HepG2 (cell line): ENCODE data around the gene RNF6. TPM values are rescaled to one million over a fixed set of nuclear protein-coding genes. Genes with fewer than 3 reads are reported as not detected.

ENCODE experiments used
- ATAC-seq: fragments of 200-7000 bp; cut with Tn5 transposase; 3 replicates; pipeline ENCODE4 v1.9.1; 2020; ENCODE audit warnings: mild to moderate bottlenecking, moderate library complexity
- BruUV-seq: library from RNA; stranded (reverse); fragments of 400-500 nt; replicated peaks from 2 replicates; lab custom pipeline; 2021; lab: Mats Ljungman, UMichigan
- CTCF ChIA-PET: fragments of 300-600 bp; formaldehyde crosslinking; extraction: SDS; loops from one replicate; lab custom pipeline; 2021; ENCODE audit warnings: low total read pairs, inconsistent platforms, low intra/inter-chr PET ratio; lab: Yijun Ruan, JAX
- POLR2A ChIA-PET: fragments of 350-600 bp; sonication (Branson Sonifier 250); formaldehyde crosslinking; loops from one replicate; lab custom pipeline; 2020; ENCODE audit warnings: antibody characterized with exemption, inconsistent platforms; lab: Yijun Ruan, JAX
- DNase-seq: peaks from one replicate; pipeline ENCODE4 v3.0.0-alpha.2; 2015; ENCODE audit warnings: low spot score
- FAIRE-seq: peaks from 3 replicates; lab custom pipeline; 2011; peaks lifted over from hg19 to GRCh38; lab: Jason Lieb, UNC
- H2AFZ ChIP-seq: one replicate; pipeline ENCODE4 v1.6.1; 2011; ENCODE audit warnings: low read length, inconsistent platforms
- H3K27ac ChIP-seq: fragments of 300-600 bp; 3 replicates; pipeline ENCODE4 v1.8.0; 2011; ENCODE audit warnings: mixed run types, mild to moderate bottlenecking, mixed read lengths, low read length, inconsistent platforms; ENCODE audit not compliant: insufficient read depth; ENCODE audit errors: extremely low read length
- H3K27me3 ChIP-seq, 2 experiments: fragments of 200-600 bp in 1 of 2; 2 replicates in 1 of 2; 3 replicates in 1 of 2; pipeline versions ENCODE4 v1.6.0 to v1.8.0; 2011; ENCODE audit warnings: low read length in 2 of 2, mild to moderate bottlenecking in 2 of 2, moderate library complexity in 2 of 2, inconsistent platforms in 1 of 2; ENCODE audit not compliant: insufficient read depth in 2 of 2, control insufficient read depth in 1 of 2
- H3K36me3 ChIP-seq, 2 experiments: fragments of 200-600 bp in 1 of 2; replicated peaks in 1 of 2; 2 replicates in 1 of 2; 3 replicates in 1 of 2; pipeline versions ENCODE4 v1.5.1 to v1.8.0; 2011; ENCODE audit warnings: low read length in 2 of 2, inconsistent platforms in 1 of 2; ENCODE audit not compliant: insufficient read depth in 2 of 2, control insufficient read depth in 1 of 2
- H3K4me1 ChIP-seq: 2 replicates; pipeline ENCODE4 v1.5.1; 2012; ENCODE audit warnings: low read length, inconsistent platforms; ENCODE audit not compliant: insufficient read depth
- H3K4me2 ChIP-seq: 2 replicates; pipeline ENCODE4 v1.6.0; 2011; ENCODE audit warnings: low read depth, low read length, inconsistent platforms
- H3K4me3 ChIP-seq, 3 experiments: fragments of 200-600 bp in 1 of 3; sonication (generic), shearing (Covaris generic) in 1 of 3; replicated peaks in 1 of 3; 2 replicates each; pipeline ENCODE4 v1.5.1; 2011 to 2016; ENCODE audit warnings: low read length in 3 of 3, inconsistent platforms in 2 of 3, low read depth in 2 of 3, mild to moderate bottlenecking in 2 of 3, control low read depth in 1 of 3, mixed read lengths in 1 of 3; ENCODE audit not compliant: insufficient read depth in 1 of 3
- H3K79me2 ChIP-seq: one replicate; pipeline ENCODE4 v1.6.1; 2011; ENCODE audit warnings: low read length, inconsistent platforms; ENCODE audit not compliant: insufficient read depth
- H3K9ac ChIP-seq: 2 replicates; pipeline ENCODE4 v1.6.0; 2011; ENCODE audit warnings: mild to moderate bottlenecking, low read depth, low read length, inconsistent platforms; ENCODE audit not compliant: insufficient read depth
- H3K9me3 ChIP-seq: 2 replicates; pipeline ENCODE4 v1.5.1; 2012; ENCODE audit warnings: mild to moderate bottlenecking, low read length
- H4K20me1 ChIP-seq: 2 replicates; pipeline ENCODE4 v1.6.0; 2011; ENCODE audit warnings: inconsistent platforms, mild to moderate bottlenecking, low read length, moderate library complexity; ENCODE audit not compliant: insufficient read depth
- ARID5B ChIP-seq: IDR thresholded peaks from 2 replicates; pipeline ENCODE4 v1.4.0; 2020; ENCODE audit warnings: mild to moderate bottlenecking, missing genetic modification reagents
- PTBP1 ChIP-seq: fragments of 200-400 bp; formaldehyde crosslinking; IDR thresholded peaks from 2 replicates; pipeline ENCODE4 v1.6.1; 2018; ENCODE audit warnings: low read length, low read depth; ENCODE audit not compliant: poor library complexity, severe bottlenecking
- RXRB ChIP-seq: IDR thresholded peaks from 2 replicates; pipeline ENCODE4 v1.6.1; 2016; ENCODE audit warnings: borderline replicate concordance, missing genetic modification reagents, missing compliant biosample characterization
- SIX1 ChIP-seq: sonication (generic); formaldehyde crosslinking; IDR thresholded peaks from 2 replicates; pipeline ENCODE4 v1.4.0; 2020; ENCODE audit warnings: missing genetic modification reagents, borderline replicate concordance
- SP5 ChIP-seq: IDR thresholded peaks from 2 replicates; pipeline ENCODE4 v1.6.1; 2016; ENCODE audit warnings: low read depth, borderline replicate concordance
- ZNF563 ChIP-seq: sonication (generic); formaldehyde crosslinking; IDR thresholded peaks from 2 replicates; pipeline ENCODE4 v1.8.0; 2022; ENCODE audit warnings: mild to moderate bottlenecking, moderate library complexity, missing genetic modification reagents
- WGBS: methylation state at CpG from one replicate; pipeline ENCODE4 v1.1.6; 2017; ENCODE audit warnings: low lambda C conversion rate; 5-methylcytosine and 5-hydroxymethylcytosine counted together
- in situ Hi-C: cut with HindIII; loops from 2 replicates; pipeline ENCODE4 v1.10.0; 2017; ENCODE audit warnings: low pct_unique_long_range_greater_than_20kb; ENCODE audit not compliant: extremely low pct_ligation_motif_present
- intact Hi-C: fragments of 100-400 bp; cut with micrococcal nuclease; formaldehyde crosslinking; loops from one replicate; pipeline ENCODE4 v1.10.0; 2022; ENCODE audit not compliant: unreplicated experiment
- polyA plus RNA-seq, 8 experiments: library from polyadenylated mRNA; depleted of rRNA in 3 of 8; stranded (reverse) in 7 of 8; unstranded in 1 of 8; fragments of >200 nt; fragmentation: Illumina TruSeq in 4 of 8; extraction: Trizol in 4 of 8; gene quantifications; 2 replicates each; pipeline versions ENCODE4 v1.2.1 to v1.2.3, GENCODE V29; 2011 to 2016; ENCODE audit warnings: low read depth in 4 of 8, missing spikeins in 1 of 8, mixed read lengths in 1 of 8; ENCODE audit not compliant: insufficient read depth in 1 of 8
- total RNA-seq, 5 experiments: library from RNA; depleted of rRNA; stranded (reverse); fragments of >200 nt; fragmentation: Illumina TruSeq; extraction: Trizol; gene quantifications; 2 replicates each; pipeline ENCODE4 v1.2.3, GENCODE V29; 2016; ENCODE audit warnings: low read depth in 1 of 5
- TF ChIP-seq, protein P1 (sequence below): sonication (generic); formaldehyde crosslinking; IDR thresholded peaks from 2 replicates; pipeline ENCODE4 v1.8.0; 2022; ENCODE audit warnings: mild to moderate bottlenecking, missing genetic modification reagents, borderline replicate concordance
- TF ChIP-seq, protein P2 (sequence below): IDR thresholded peaks from 2 replicates; pipeline ENCODE4 v1.6.1; 2016; ENCODE audit warnings: control low read depth
- TF ChIP-seq, protein P3 (sequence below): sonication (generic); formaldehyde crosslinking; IDR thresholded peaks from 2 replicates; pipeline ENCODE4 v1.5.1; 2020; ENCODE audit warnings: mild to moderate bottlenecking, missing genetic modification reagents, borderline replicate concordance

Gene RNF6
- total and polyA plus RNA-seq, 2 of the 13 experiments (the other 11 are each of a cell fraction or from before 2014, with no cell fraction given), result 14.6 to 36.8 TPM

- BruUV-seq, result no TSS peak
- FAIRE-seq (no peak), DNase-seq (peak; percentile 59), ATAC-seq (peak; percentile 82)
- in situ Hi-C loops, result no loop called here
- Histone ChIP-seq H3K4me3 (peak overlapping the region in 1 of 3 experiments; percentile 24; a peak in 3 of 6 replicates), H3K9me3 (peaks cover 7% of the 10 kb centered on the region), H3K79me2 (no peaks in the 10 kb centered on the region), H3K9ac (no peak overlapping the region; the same call in 1 of the 2 replicates), H4K20me1 (no peaks in the 10 kb centered on the region), H3K36me3 (no peaks in the 10 kb centered on the region), H2AFZ (peak overlapping the region; percentile 37), H3K4me1 (peaks cover 28% of the 10 kb centered on the region), H3K27ac (no peak overlapping the region), H3K4me2 (peak overlapping the region; percentile 60), H3K27me3 (no peaks in the 10 kb centered on the region; a peak in 1 of 5 replicates)
- intact Hi-C loops, result no loop called here
- CTCF ChIA-PET, result no interaction called here
- POLR2A ChIA-PET, result interaction anchor here (1.3 kb wide), 1 partner anchor 23 kb away, joined by 4 read pairs; the partner anchor contains the start of gene RNF6
- WGBS, result 16% methylated on average over 5 of the region's 5 CpGs
- no peak for TF ChIP-seq ZNF563
- TF ChIP-seq, protein P1, sequence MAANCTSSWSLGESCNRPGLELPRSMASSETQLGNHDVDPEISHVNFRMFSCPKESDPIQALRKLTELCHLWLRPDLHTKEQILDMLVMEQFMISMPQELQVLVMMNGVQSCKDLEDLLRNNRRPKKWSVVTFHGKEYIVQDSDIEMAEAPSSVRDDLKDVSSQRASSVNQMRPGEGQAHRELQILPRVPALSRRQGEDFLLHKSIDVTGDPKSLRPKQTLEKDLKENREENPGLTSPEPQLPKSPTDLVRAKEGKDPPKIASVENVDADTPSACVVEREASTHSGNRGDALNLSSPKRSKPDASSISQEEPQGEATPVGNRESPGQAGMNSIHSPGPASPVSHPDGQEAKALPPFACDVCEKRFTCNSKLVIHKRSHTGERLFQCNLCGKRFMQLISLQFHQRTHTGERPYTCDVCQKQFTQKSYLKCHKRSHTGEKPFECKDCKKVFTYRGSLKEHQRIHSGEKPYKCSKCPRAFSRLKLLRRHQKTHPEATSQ, result no peak
- TF ChIP-seq, protein P2, sequence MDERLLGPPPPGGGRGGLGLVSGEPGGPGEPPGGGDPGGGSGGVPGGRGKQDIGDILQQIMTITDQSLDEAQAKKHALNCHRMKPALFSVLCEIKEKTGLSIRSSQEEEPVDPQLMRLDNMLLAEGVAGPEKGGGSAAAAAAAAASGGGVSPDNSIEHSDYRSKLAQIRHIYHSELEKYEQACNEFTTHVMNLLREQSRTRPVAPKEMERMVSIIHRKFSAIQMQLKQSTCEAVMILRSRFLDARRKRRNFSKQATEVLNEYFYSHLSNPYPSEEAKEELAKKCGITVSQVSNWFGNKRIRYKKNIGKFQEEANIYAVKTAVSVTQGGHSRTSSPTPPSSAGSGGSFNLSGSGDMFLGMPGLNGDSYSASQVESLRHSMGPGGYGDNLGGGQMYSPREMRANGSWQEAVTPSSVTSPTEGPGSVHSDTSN (CRISPR knock-in tag), result no peak
- TF ChIP-seq, protein P3, sequence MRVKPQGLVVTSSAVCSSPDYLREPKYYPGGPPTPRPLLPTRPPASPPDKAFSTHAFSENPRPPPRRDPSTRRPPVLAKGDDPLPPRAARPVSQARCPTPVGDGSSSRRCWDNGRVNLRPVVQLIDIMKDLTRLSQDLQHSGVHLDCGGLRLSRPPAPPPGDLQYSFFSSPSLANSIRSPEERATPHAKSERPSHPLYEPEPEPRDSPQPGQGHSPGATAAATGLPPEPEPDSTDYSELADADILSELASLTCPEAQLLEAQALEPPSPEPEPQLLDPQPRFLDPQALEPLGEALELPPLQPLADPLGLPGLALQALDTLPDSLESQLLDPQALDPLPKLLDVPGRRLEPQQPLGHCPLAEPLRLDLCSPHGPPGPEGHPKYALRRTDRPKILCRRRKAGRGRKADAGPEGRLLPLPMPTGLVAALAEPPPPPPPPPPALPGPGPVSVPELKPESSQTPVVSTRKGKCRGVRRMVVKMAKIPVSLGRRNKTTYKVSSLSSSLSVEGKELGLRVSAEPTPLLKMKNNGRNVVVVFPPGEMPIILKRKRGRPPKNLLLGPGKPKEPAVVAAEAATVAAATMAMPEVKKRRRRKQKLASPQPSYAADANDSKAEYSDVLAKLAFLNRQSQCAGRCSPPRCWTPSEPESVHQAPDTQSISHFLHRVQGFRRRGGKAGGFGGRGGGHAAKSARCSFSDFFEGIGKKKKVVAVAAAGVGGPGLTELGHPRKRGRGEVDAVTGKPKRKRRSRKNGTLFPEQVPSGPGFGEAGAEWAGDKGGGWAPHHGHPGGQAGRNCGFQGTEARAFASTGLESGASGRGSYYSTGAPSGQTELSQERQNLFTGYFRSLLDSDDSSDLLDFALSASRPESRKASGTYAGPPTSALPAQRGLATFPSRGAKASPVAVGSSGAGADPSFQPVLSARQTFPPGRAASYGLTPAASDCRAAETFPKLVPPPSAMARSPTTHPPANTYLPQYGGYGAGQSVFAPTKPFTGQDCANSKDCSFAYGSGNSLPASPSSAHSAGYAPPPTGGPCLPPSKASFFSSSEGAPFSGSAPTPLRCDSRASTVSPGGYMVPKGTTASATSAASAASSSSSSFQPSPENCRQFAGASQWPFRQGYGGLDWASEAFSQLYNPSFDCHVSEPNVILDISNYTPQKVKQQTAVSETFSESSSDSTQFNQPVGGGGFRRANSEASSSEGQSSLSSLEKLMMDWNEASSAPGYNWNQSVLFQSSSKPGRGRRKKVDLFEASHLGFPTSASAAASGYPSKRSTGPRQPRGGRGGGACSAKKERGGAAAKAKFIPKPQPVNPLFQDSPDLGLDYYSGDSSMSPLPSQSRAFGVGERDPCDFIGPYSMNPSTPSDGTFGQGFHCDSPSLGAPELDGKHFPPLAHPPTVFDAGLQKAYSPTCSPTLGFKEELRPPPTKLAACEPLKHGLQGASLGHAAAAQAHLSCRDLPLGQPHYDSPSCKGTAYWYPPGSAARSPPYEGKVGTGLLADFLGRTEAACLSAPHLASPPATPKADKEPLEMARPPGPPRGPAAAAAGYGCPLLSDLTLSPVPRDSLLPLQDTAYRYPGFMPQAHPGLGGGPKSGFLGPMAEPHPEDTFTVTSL, result peak; percentile 29; the same call in 1 of the 2 replicates
- TF ChIP-seq SIX1 (CRISPR knock-in tag), result peak; percentile 85
- no peak for TF ChIP-seq PTBP1
- peak; percentile 64 for TF ChIP-seq SP5 (CRISPR knock-in tag)
- TF ChIP-seq RXRB, result peak; percentile 19; the same call in 1 of the 2 replicates
- TF ChIP-seq ARID5B, result peak; percentile 71
Measured at GRCh38 chr13:26246154-26246553, 24.0 kb upstream of the RNF6 start.
